Heart left ventricle (tissue), 16 donors: ENCODE results near the gene BOD1. TPM values are rescaled to one million over a fixed set of nuclear protein-coding genes. Genes with fewer than 3 reads are reported as not detected.
"Not testable (repeated sequence)": the region's sequence is repeated elsewhere in the genome, so short reads cannot be mapped to it uniquely, and the experiment has no call there.

Source experiments
- ATAC-seq, 4 donors: fragments of 200-7000 bp; cut with Tn5 transposase; one replicate each; pipeline ENCODE4 v1.9.1; 2020 to 2022; ENCODE audit warnings: moderate library complexity in 4 of 4, mild to moderate bottlenecking in 3 of 4, moderate number of reproducible peaks in 1 of 4
- DNase-seq, 5 donors: peaks; one replicate each; pipeline ENCODE4 v3.0.0-alpha.2; 2020
- H3K27ac ChIP-seq, 12 donors: fragments of 200-600 bp; sonication (generic) in 4 of 12; one replicate each; pipeline versions ENCODE4 v1.5.0 to v1.8.0; 2016 to 2022; ENCODE audit warnings: mild to moderate bottlenecking in 2 of 12
- H3K27me3 ChIP-seq, 9 donors: fragments of 200-600 bp; sonication (generic) in 2 of 9; one replicate each; pipeline versions ENCODE4 v1.5.1 to v1.8.0; 2016 to 2022; ENCODE audit warnings: mild to moderate bottlenecking in 3 of 9
- H3K36me3 ChIP-seq, 9 donors: fragments of 200-600 bp; sonication (generic) in 2 of 9; one replicate each; pipeline versions ENCODE4 v1.5.0 to v1.8.0; 2018 to 2022; ENCODE audit warnings: mild to moderate bottlenecking in 2 of 9
- H3K4me1 ChIP-seq, 12 donors: fragments of 200-600 bp; sonication (generic) in 4 of 12; one replicate each; pipeline versions ENCODE4 v1.5.0 to v1.8.0; 2016 to 2022; ENCODE audit warnings: mild to moderate bottlenecking in 3 of 12
- H3K4me3 ChIP-seq, 12 donors: fragments of 200-600 bp; sonication (generic) in 4 of 12; one replicate each; pipeline versions ENCODE4 v1.5.0 to v1.8.0; 2017 to 2022; ENCODE audit warnings: mild to moderate bottlenecking in 9 of 12, moderate library complexity in 4 of 12
- H3K9me3 ChIP-seq, 12 donors: fragments of 200-600 bp; sonication (generic) in 4 of 12; one replicate each; pipeline versions ENCODE4 v1.5.0 to v1.8.0; 2016 to 2022; ENCODE audit warnings: mild to moderate bottlenecking in 1 of 12
- POLR2A ChIP-seq, 2 donors: fragments of 450-650 bp; IDR thresholded peaks; one replicate each; pipeline ENCODE4 v1.6.1; 2017; ENCODE audit warnings: antibody characterized with exemption in 2 of 2, mild to moderate bottlenecking in 2 of 2, moderate library complexity in 2 of 2
- WGBS, 4 donors: extraction: QIAGEN DNeasy Blood & Tissue Kit in 2 of 4; methylation state at CpG; one replicate each; pipeline versions ENCODE4 v1.1.5 to v1.1.7; 2013 to 2018; 5-methylcytosine and 5-hydroxymethylcytosine counted together
- intact Hi-C, 10 donors: fragments of 100-400 bp; cut with DNase I; formaldehyde crosslinking; loops; one replicate each; pipeline versions ENCODE4 v1.11.1 to v1.14.2; 2022
- polyA plus RNA-seq, 2 donors: library from polyadenylated mRNA; stranded (reverse); fragments of 200-250 nt; gene quantifications; one replicate each; pipeline ENCODE4 v1.2.3, GENCODE V29; 2013
- total RNA-seq, 9 donors: library from RNA; depleted of rRNA in 2 of 9; stranded (reverse); fragments of >200 nt in 2 of 9; fragmentation: NEBNext Ultra II Directional in 3 of 9; extraction: Animal tissue kit (Norgen Biotek cat#: 25700) in 3 of 9; gene quantifications; one replicate each; pipeline versions ENCODE4 v1.1.0 to v1.2.4, GENCODE V29; 2016 to 2023
- TF ChIP-seq, protein P1 (sequence below), 12 donors: fragments of 200-600 bp; sonication (generic) in 4 of 12; IDR thresholded peaks; one replicate each; pipeline versions ENCODE4 v1.5.0 to v1.8.0; 2018 to 2022; ENCODE audit warnings: antibody characterized with exemption in 12 of 12, mild to moderate bottlenecking in 5 of 12
- donor health status: ischemic (EF 13 %, LVEDD 7.1; RV severe dilation, severe dysfunction).
- donor health status: healthy with polysubstance abuse.
- donor health status: DM: no; HTN: yes; CAD: no.
- donor health status: DM: no; HTN: no; CAD: no.
- donor health status: ischemic (EF 25% LVEDD 6.9; RV normal size, moderate dysfunction).
- donor health status: ischemic (EF 25% LVEDD 5.7; RV mildly dilated, moderate dysfunction).
- donor health status: healthy.
- donor health status: DM: yes; HTN: yes; CAD: no.
- donor health status: ischemic (EF 35%, LVEDD 5.7; RV mildly dilated, moderate dysfunction).
- donor health status: nonischemic (EF 11% LVEDD 7.7; RV severe dilation, severe dysfunction).
- donor health status: DM: yes; HTN: yes; CAD: no.
- donor health status: PGD.
- donor health status: ischemic (EF 29% LVEDD 5.4; RV normal size, mild dysfunction).
- donor health status: nonischemic (EF 23%, LVEDD 6.1; RV moderate dilation, normal function).

BOD1 gene
- total and polyA plus RNA-seq, 11 donors, result 21.6 to 51.0 (median 38.3) TPM

DNA sequence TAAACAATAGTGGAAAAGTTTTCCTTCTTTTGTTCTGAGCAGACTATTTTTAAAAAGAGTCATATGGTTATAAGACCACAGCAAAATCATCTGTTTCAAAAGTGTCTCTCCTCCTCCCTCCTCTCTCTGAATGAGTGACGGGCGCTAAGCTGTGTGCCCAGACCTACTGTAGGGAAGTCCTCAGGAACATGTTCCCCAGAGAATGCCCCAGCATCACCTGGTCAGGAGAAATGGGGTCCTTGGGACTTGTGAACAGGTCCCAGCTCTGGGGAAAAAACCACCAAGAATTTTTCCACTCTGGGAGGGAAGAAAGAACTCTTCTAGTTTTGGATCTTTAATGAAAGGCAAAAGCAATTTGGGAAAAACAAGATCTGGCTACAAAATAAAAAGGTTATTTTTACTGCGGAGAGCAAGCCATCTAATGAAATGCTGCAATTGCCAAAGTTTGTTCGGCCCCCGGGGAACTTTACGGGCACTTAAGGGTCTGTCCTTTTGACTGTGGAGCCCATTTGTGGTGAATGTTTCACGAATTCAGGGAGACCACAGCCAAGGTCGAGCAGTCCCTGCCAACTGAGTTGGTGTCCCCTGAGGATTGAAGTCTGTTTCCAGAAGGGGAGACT is 25.9 kb downstream of the BOD1 start:
- DNase-seq, result peak in 1 of 5 donors; percentile 59
- Histone ChIP-seq H3K9me3 (peaks cover 0 to 44% (median 12%) of the 10 kb centered on the region in 12 donors), H3K4me1 (peaks cover 0 to 10% (median 1%) of the 10 kb centered on the region in 12 donors), H3K36me3 (peaks cover 0 to 3% (median 0%) of the 10 kb centered on the region in 9 donors), H3K27ac (peak overlapping the region in 8 of 12 donors; percentile 13 to 63 (median 32)), H3K27me3 (no peaks in the 10 kb centered on the region), H3K4me3 (peak overlapping the region in 1 of 12 donors; percentile 1)
- TF ChIP-seq, protein P1, sequence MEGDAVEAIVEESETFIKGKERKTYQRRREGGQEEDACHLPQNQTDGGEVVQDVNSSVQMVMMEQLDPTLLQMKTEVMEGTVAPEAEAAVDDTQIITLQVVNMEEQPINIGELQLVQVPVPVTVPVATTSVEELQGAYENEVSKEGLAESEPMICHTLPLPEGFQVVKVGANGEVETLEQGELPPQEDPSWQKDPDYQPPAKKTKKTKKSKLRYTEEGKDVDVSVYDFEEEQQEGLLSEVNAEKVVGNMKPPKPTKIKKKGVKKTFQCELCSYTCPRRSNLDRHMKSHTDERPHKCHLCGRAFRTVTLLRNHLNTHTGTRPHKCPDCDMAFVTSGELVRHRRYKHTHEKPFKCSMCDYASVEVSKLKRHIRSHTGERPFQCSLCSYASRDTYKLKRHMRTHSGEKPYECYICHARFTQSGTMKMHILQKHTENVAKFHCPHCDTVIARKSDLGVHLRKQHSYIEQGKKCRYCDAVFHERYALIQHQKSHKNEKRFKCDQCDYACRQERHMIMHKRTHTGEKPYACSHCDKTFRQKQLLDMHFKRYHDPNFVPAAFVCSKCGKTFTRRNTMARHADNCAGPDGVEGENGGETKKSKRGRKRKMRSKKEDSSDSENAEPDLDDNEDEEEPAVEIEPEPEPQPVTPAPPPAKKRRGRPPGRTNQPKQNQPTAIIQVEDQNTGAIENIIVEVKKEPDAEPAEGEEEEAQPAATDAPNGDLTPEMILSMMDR (IDR thresholded peaks at IDR 0.05), result no peak
- no peak for TF ChIP-seq POLR2A (IDR thresholded peaks at IDR 0.05)
- no peak for ATAC-seq
- WGBS, 4 donors, result 58 to 76% (median 64%) methylated on average over 8 of the region's 8 CpGs
- intact Hi-C loops, result no loop called here

DNA sequence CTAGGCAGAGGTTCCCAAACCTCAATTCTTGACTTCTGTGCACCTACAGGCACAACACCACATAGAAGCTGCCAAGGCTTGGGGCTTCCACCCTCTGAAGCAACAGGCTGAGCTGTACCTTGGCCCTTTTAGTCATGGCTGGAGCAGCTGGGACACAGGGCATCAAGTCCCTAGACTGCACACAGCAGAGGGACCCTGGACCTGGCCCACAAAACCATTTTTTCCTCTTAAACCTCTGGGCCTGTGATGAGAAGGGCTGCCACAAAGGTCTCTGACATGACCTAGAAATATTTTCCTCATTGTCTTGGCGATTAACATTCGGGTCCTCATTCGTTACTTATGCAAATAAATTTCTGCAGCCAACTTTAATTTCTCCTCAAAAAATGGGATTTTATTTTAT is 30.3 kb downstream of the BOD1 start:
- not testable (repeated sequence) for H3K27ac ChIP-seq, DNase-seq, H3K27me3 ChIP-seq, H3K36me3 ChIP-seq, ATAC-seq, H3K4me3 ChIP-seq
- Histone ChIP-seq H3K4me1 (peaks cover 0 to 28% (median 5%) of the 10 kb centered on the region in 12 donors), H3K9me3 (peaks cover 0 to 20% (median 0%) of the 10 kb centered on the region in 12 donors)
- intact Hi-C loops, result loop anchor here in 1 of 10 donors (10.0 kb wide), 1 partner anchor 141 kb away; no protein-coding TSS in a partner anchor
- WGBS, 4 donors, result 96 to 98% (median 97%) methylated on average over 3 of the region's 3 CpGs

DNA sequence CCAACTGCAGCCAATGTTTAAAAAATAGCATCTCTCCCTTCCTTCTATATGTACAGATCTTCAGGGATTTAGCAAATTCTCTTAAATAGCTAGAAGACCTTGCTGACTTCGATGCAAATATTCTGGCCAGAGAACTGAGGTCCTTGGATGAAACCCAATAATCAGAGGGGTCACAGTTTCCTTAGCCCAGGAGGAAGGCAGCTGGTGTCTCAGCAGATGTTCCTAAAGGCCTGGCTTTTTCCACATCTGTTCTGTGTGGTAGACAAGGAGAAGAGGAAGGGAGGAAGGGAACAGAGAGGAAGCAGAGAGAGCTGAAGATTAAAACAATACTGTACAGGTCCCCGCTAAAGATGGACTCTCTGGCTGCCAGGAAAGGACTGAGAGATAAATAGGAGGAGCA is 33.1 kb downstream of the BOD1 start:
- ATAC-seq, result peak in 1 of 4 donors; percentile 38

DNA sequence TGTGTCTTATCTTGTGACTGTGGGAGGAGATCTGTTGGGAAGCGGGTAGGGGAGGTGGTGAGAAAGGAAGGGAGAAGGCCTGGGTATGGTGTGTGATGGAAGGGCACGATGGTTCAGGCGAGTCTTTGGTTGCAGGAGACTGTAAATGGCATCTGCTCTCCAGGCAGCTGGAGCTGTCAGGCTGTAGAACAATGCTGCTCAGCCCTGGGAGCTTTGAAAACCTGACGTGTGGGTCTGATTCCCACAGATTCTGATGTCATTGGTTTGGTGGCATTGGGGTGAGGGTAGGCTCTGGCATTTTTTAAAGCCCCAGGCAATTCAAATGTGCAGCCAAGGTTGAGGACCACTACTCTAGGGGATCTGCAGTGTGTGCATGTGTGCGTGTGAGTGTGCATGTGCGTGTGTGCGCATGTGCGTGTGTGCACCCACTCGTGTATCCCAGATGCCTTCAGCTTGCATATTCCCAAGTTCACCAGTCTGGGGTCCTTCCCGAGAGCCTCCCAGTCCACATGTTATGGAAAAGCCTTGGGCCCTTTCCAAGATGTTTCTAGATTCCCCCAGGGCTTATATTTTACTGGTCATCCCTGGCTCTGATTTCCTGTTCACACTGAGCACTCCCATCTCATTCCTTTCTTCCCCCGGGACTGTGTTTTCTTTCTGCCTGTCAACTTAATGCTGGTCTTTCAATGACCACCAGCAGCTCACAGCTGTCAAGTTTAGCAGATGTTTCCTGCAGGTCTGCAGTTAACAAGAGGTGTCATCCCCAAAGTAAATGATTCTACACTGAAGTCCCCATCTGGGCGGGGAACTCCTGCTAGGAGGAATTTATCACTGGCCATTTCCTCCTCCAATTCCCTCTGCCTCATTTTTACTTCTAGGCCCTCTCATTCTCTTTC is 34.0 kb downstream of the BOD1 start:
- ATAC-seq (peak; percentile 24 to 63 (median 42)), DNase-seq (peak in 2 of 5 donors; percentile 24 to 36)
- intact Hi-C loops, result loop anchor here in 1 of 10 donors (10.0 kb wide), 1 partner anchor 138 kb away; no protein-coding TSS in a partner anchor
- H3K27ac ChIP-seq, result peak overlapping the region in 1 of 12 donors; percentile 18
- no peaks in the 10 kb centered on the region for H3K27me3 ChIP-seq
- WGBS, 4 donors, result 53 to 60% (median 56%) methylated on average over 12 of the region's 12 CpGs
- peaks cover 0 to 23% (median 7%) of the 10 kb centered on the region in 12 donors for H3K9me3 ChIP-seq
- TF ChIP-seq, protein P1 (IDR thresholded peaks at IDR 0.05), result no peak
- no peak for TF ChIP-seq POLR2A (IDR thresholded peaks at IDR 0.05)
- H3K4me1 ChIP-seq, result peaks cover 0 to 19% (median 0%) of the 10 kb centered on the region in 12 donors
- no peak overlapping the region for H3K4me3 ChIP-seq
- H3K36me3 ChIP-seq, result no peaks in the 10 kb centered on the region

More for the DNA sequence above, 33.1 kb downstream of the BOD1 start:
- Histone ChIP-seq H3K27me3 (no peaks in the 10 kb centered on the region), H3K9me3 (peaks cover 0 to 22% (median 7%) of the 10 kb centered on the region in 12 donors), H3K27ac (peak overlapping the region in 1 of 12 donors; percentile 18), H3K4me3 (no peak overlapping the region), H3K36me3 (no peaks in the 10 kb centered on the region), H3K4me1 (peaks cover 0 to 19% (median 0%) of the 10 kb centered on the region in 12 donors)
- WGBS, 4 donors, result 32 to 48% (median 42%) methylated on average over 2 of the region's 2 CpGs
- intact Hi-C loops, result loop anchor here in 1 of 10 donors (10.0 kb wide), 1 partner anchor 139 kb away; no protein-coding TSS in a partner anchor
- no peak for DNase-seq
- TF ChIP-seq POLR2A (IDR thresholded peaks at IDR 0.05), result no peak
- TF ChIP-seq, protein P1 (IDR thresholded peaks at IDR 0.05), result no peak
